Measurements from ENCODE around the gene HEATR5B. TPM values are rescaled to one million over a fixed set of nuclear protein-coding genes. Genes with fewer than 3 reads are reported as not detected.

The HEATR5B gene
- total and polyA plus RNA-seq, 9 of the 15 experiments (the other 6 are each of a cell fraction or from before 2014, with no cell fraction given) = 4.2 to 21.7 (median 12.2) TPM

DNA sequence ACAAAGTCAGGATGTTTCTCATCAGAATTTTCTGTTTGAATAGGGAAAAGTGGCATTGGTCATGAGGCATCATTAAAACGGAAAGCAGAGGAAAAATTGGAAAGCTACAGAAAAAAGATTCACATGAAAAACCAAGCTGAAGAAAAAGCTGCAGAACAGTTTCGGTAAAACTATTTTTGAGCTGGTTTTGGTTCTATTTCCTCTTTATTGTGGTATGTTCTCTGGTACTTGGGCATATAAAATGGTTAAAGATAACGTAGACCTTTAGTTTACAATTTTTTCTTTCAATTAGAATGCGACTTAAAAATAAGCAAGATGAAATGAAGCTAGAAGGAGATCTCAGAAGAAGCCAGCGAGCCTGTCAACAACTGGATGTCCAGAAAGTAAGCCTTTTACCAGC is 7.7 kb upstream of the HEATR5B start:
- 81% methylated on average over 5 of the region's 5 CpGs for WGBS (ENCODE audit: insufficient coverage, low coverage, missing lambda C conversion rate)
- intact Hi-C loops (cut with micrococcal nuclease) = no loop called here
- no peak for ATAC-seq

More for the DNA sequence above, 7.7 kb upstream of the HEATR5B start:
- H3K36me3 ChIP-seq (ENCODE audit: control insufficient read depth, insufficient read depth, low read length) = peaks cover 85% of the 10 kb centered on the region
- no peak overlapping the region for H3K4me2 ChIP-seq (ENCODE audit: insufficient read depth, low read length)
- FAIRE-seq = no peak
- H3K9ac ChIP-seq (ENCODE audit: insufficient read depth in 1 of 2, low read depth in 2 of 2, low read length in 2 of 2) = no peak overlapping the region
- no peak overlapping the region for H3K4me3 ChIP-seq
- 0 out of 3 replicates have a peak, but pooled peaks cover 5% of the 10 kb centered on the region for H3K79me2 ChIP-seq (ENCODE audit: control insufficient read depth, insufficient read depth, low read length)
- no peak for TF ChIP-seq ARID1B (IDR thresholded peaks at IDR 0.05)
- no peak for TF ChIP-seq CBX8 (IDR thresholded peaks at IDR 0.05; ENCODE audit: borderline replicate concordance, extremely low read depth, low read depth, low read length, poor library complexity, severe bottlenecking)
- TF ChIP-seq ZNF561 (CRISPR knock-in tag; conservative IDR thresholded peaks at IDR 0.05) = no peak
- no peak for TF ChIP-seq KDM2B (CRISPR knock-in tag; IDR thresholded peaks at IDR 0.05)
- TF ChIP-seq, protein P1, sequence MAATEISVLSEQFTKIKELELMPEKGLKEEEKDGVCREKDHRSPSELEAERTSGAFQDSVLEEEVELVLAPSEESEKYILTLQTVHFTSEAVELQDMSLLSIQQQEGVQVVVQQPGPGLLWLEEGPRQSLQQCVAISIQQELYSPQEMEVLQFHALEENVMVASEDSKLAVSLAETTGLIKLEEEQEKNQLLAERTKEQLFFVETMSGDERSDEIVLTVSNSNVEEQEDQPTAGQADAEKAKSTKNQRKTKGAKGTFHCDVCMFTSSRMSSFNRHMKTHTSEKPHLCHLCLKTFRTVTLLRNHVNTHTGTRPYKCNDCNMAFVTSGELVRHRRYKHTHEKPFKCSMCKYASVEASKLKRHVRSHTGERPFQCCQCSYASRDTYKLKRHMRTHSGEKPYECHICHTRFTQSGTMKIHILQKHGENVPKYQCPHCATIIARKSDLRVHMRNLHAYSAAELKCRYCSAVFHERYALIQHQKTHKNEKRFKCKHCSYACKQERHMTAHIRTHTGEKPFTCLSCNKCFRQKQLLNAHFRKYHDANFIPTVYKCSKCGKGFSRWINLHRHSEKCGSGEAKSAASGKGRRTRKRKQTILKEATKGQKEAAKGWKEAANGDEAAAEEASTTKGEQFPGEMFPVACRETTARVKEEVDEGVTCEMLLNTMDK (IDR thresholded peaks at IDR 0.05; ENCODE audit: borderline replicate concordance, insufficient read depth, low read depth, low read length, poor library complexity, severe bottlenecking) = no peak
- no peak for TF ChIP-seq HMGXB4 (CRISPR knock-in tag; IDR thresholded peaks at IDR 0.05)
- TF ChIP-seq SAP30 (IDR thresholded peaks at IDR 0.05; ENCODE audit: borderline replicate concordance, insufficient read depth, low read depth, low read length, poor library complexity, severe bottlenecking) = no peak
- no peaks in the 10 kb centered on the region for H4K20me1 ChIP-seq (replicated peaks; ENCODE audit: control insufficient read depth, insufficient read depth, low read length)
- H3K9me1 ChIP-seq (ENCODE audit: control insufficient read depth, insufficient read depth, low read length) = no peaks in the 10 kb centered on the region
- H3K4me1 ChIP-seq (replicated peaks in 1 of 2; ENCODE audit: control insufficient read depth in 2 of 2, insufficient read depth in 2 of 2, low read length in 2 of 2) = no peaks in the 10 kb centered on the region
- H3K27ac ChIP-seq (ENCODE audit: extremely low read depth, low read depth, low read length) = no peak overlapping the region
- no peak for DNase-seq (ENCODE audit: extremely low read depth in 1 of 4, low spot score in 3 of 4)
- ChIA-PET CTCF (ENCODE audit: low intra/inter-chr PET ratio) (interaction anchor here (0.6 kb wide), 1 partner anchor 284 kb away, joined by 3 read pairs; no protein-coding TSS in a partner anchor), POLR2A (interaction anchor here (0.6 to 0.9 kb wide), 2 partner anchors 21 to 27 kb away, joined by 3 read pairs; no protein-coding TSS in a partner anchor)
- no peaks in the 10 kb centered on the region for H3K27me3 ChIP-seq (ENCODE audit: control insufficient read depth in 2 of 2, insufficient read depth in 2 of 2, low read length in 2 of 2)
- in situ Hi-C loops (cut with MboI) = no loop called here
- H2AFZ ChIP-seq (ENCODE audit: low read depth, low read length) = no peak overlapping the region
- no peaks in the 10 kb centered on the region for H3K9me3 ChIP-seq (replicated peaks; ENCODE audit: control insufficient read depth, insufficient read depth, low read depth, low read length)
- BruUV-seq (replicated peaks) = no TSS peak
